Cardiac septum (tissue), 1 donor: ENCODE measurements around the gene VPS26B. TPM values are rescaled to one million over a fixed set of nuclear protein-coding genes. Genes with fewer than 3 reads are reported as not detected.
"Not testable (repeated sequence)": the region's sequence is repeated elsewhere in the genome, so short reads cannot be mapped to it uniquely, and the experiment has no call there.

ENCODE experiments used
- DNase-seq: peaks from one replicate; pipeline ENCODE4 v3.0.0-alpha.2; 2020; ENCODE audit warnings: low spot score
- intact Hi-C: fragments of 100-400 bp; cut with DNase I; formaldehyde crosslinking; loops from one replicate; pipeline ENCODE4 v1.14.0; 2022
- long read RNA-seq: library from polyadenylated mRNA; unstranded; transcript quantifications from one replicate; pipeline ENCODE4 v2.0.0, GENCODE V29; 2021
- total RNA-seq: library from RNA; stranded (reverse); fragmentation: NEBNext Ultra II Directional; extraction: Animal tissue kit (Norgen Biotek cat#: 25700); gene quantifications from one replicate; pipeline ENCODE4 v1.2.1, GENCODE V29; 2021
- donor health status: DM: no; HTN: no; CAD: no.

Gene VPS26B
- total RNA-seq, result 39.5 TPM
- long read RNA-seq, transcript VPS26B-201 (6 exons, 3,691 nt), result major isoform, 123 of 145 reads
- long read RNA-seq, partial matches to known transcripts, result 20 of 145 reads
- long read RNA-seq, other reads (novel, unspliced or antisense), result 1 of 145 reads

- DNase-seq, result peak; percentile 98
- intact Hi-C loops, result loop anchor here (2.0 kb wide), 1 partner anchor 29 kb away; the partner anchor contains the start of genes ACAD8 and THYN1
These were observed at the start of gene VPS26B, which contains the start of gene NCAPD3 for GRCh38 chr11:134223836-134224709. Gene VPS26B, plus strand, starts transcription at chr11:134224671. Its CDS starts 452 bp downstream, at chr11:134225123. Gene NCAPD3, minus strand, starts transcription at chr11:134223967. Its CDS starts 41 bp downstream, at chr11:134223926.

- intact Hi-C loops, result no loop called here
- DNase-seq, result no peak
These were observed 48.2 kb upstream of the VPS26B start for GRCh38 chr11:134176284-134176683.

- intact Hi-C loops, result no loop called here
- DNase-seq, result no peak
These were observed 46.3 kb upstream of the VPS26B start for GRCh38 chr11:134178032-134178674.

- intact Hi-C loops, result no loop called here
These were observed 42.8 kb upstream of the VPS26B start for GRCh38 chr11:134181707-134182106.

GRCh38 chr11:134188092-134188491, 36.4 kb upstream of the VPS26B start:
- DNase-seq, intact Hi-C loops: not testable (repeated sequence)

More at GRCh38 chr11:134181707-134182106, 42.8 kb upstream of the VPS26B start:
- no peak for DNase-seq

- no peak for DNase-seq
- intact Hi-C loops, result no loop called here
These were observed 27.7 kb upstream of the VPS26B start for GRCh38 chr11:134196756-134197155.

- DNase-seq, result no peak
These were observed 24.9 kb upstream of the VPS26B start for GRCh38 chr11:134199531-134199930.

GRCh38 chr11:134200688-134201087, 23.8 kb upstream of the VPS26B start:
- intact Hi-C loops, result no loop called here
- no peak for DNase-seq

More at GRCh38 chr11:134199531-134199930, 24.9 kb upstream of the VPS26B start:
- intact Hi-C loops, result no loop called here

- DNase-seq, result no peak
- intact Hi-C loops, result no loop called here
These were observed 21.8 kb upstream of the VPS26B start for GRCh38 chr11:134202661-134203060.

- intact Hi-C loops, result no loop called here
These were observed 18.7 kb upstream of the VPS26B start for GRCh38 chr11:134205729-134206128.

GRCh38 chr11:134206185-134206584, 18.3 kb upstream of the VPS26B start:
- no peak for DNase-seq
- intact Hi-C loops, result no loop called here

More at GRCh38 chr11:134205729-134206128, 18.7 kb upstream of the VPS26B start:
- no peak for DNase-seq

GRCh38 chr11:134207538-134208239, 16.8 kb upstream of the VPS26B start:
- no peak for DNase-seq
- intact Hi-C loops, result no loop called here

- no peak for DNase-seq
- intact Hi-C loops, result no loop called here
These were observed 8.6 kb upstream of the VPS26B start for GRCh38 chr11:134215836-134216235.

GRCh38 chr11:134216816-134217215, 7.7 kb upstream of the VPS26B start:
- intact Hi-C loops, result no loop called here
- DNase-seq, result no peak

GRCh38 chr11:134223121-134223520, 1.4 kb upstream of the VPS26B start:
- no peak for DNase-seq
- intact Hi-C loops, result no loop called here

GRCh38 chr11:134224710-134225664, 516 bp downstream of the VPS26B start:
- DNase-seq, result peak; percentile 86
- intact Hi-C loops, result loop anchor here (2.0 kb wide), 1 partner anchor 28 kb away; the partner anchor contains the start of genes ACAD8 and THYN1

- intact Hi-C loops, result no loop called here
- DNase-seq, result no peak
These were observed 2.4 kb downstream of the VPS26B start for GRCh38 chr11:134226806-134227325.

- intact Hi-C loops, result no loop called here
- DNase-seq, result no peak
These were observed 4.2 kb downstream of the VPS26B start for GRCh38 chr11:134228625-134229024.
